CD4-positive, alpha-beta T cell (primary cell): ENCODE measurements around the gene CRIM1. TPM values are rescaled to one million over a fixed set of nuclear protein-coding genes. Genes with fewer than 3 reads are reported as not detected.

Source experiments
- ATAC-seq: fragments of 200-7000 bp; cut with Tn5 transposase; one replicate; pipeline ENCODE4 v1.10.0; 2022; ENCODE audit warnings: mild to moderate bottlenecking; ENCODE audit not compliant: poor library complexity
- CTCF ChIA-PET: fragments of 350-600 bp; sonication (Branson Sonifier 250); formaldehyde crosslinking; loops from one replicate; lab custom pipeline; 2021; ENCODE audit warnings: antibody characterized with exemption, inconsistent platforms; lab: Charles Lee
- POLR2A ChIA-PET: fragments of 350-600 bp; sonication (Branson Sonifier 250); formaldehyde crosslinking; loops from one replicate; lab custom pipeline; 2021; ENCODE audit warnings: antibody characterized with exemption, inconsistent platforms; lab: Charles Lee
- DNase-seq, 14 experiments: peaks; one replicate each; pipeline ENCODE4 v3.0.0-alpha.2; 2013 to 2020; ENCODE audit warnings: mixed read lengths in 2 of 14
- H3K27ac ChIP-seq, 2 donors: one replicate each; pipeline versions ENCODE4 v1.5.1 to v1.7.0; 2013; ENCODE audit warnings: low read length in 2 of 2, low read depth in 1 of 2, mild to moderate bottlenecking in 1 of 2
- H3K27me3 ChIP-seq, 2 experiments: 1 replicate in 1 of 2; 2 replicates in 1 of 2; pipeline versions ENCODE4 v1.6.1 to v1.7.0; 2013; ENCODE audit warnings: low read length in 2 of 2, control low read depth in 1 of 2, mild to moderate bottlenecking in 1 of 2, moderate library complexity in 1 of 2; ENCODE audit not compliant: insufficient read depth in 2 of 2, control insufficient read depth in 1 of 2
- H3K36me3 ChIP-seq: one replicate; pipeline ENCODE4 v1.6.1; 2013; ENCODE audit warnings: low read length, control low read depth; ENCODE audit not compliant: insufficient read depth
- H3K4me1 ChIP-seq: one replicate; pipeline ENCODE4 v1.6.1; 2013; ENCODE audit warnings: low read length, control low read depth; ENCODE audit not compliant: insufficient read depth
- H3K4me3 ChIP-seq: one replicate; pipeline ENCODE4 v1.5.1; 2013; ENCODE audit warnings: mild to moderate bottlenecking, low read length, moderate library complexity
- H3K9me3 ChIP-seq, 2 experiments: 1 replicate in 1 of 2; 2 replicates in 1 of 2; pipeline versions ENCODE4 v1.6.1 to v1.7.0; 2013; ENCODE audit warnings: low read length in 2 of 2, mild to moderate bottlenecking in 2 of 2, control low read depth in 1 of 2, moderate library complexity in 1 of 2; ENCODE audit not compliant: control insufficient read depth in 1 of 2, insufficient read depth in 1 of 2
- H3K27ac Mint-ChIP-seq: one replicate; pipeline ENCODE4 v1.8.0; 2020; ENCODE audit warnings: mixed read lengths
- H3K27me3 Mint-ChIP-seq: one replicate; pipeline ENCODE4 v1.8.0; 2021; ENCODE audit warnings: mixed read lengths
- H3K36me3 Mint-ChIP-seq: one replicate; pipeline ENCODE4 v1.8.0; 2021; ENCODE audit warnings: low read depth, mixed read lengths
- H3K4me1 Mint-ChIP-seq: one replicate; pipeline ENCODE4 v1.8.0; 2021; ENCODE audit warnings: low read depth, mixed read lengths
- H3K4me3 Mint-ChIP-seq: one replicate; pipeline ENCODE4 v1.8.0; 2020; ENCODE audit warnings: mild to moderate bottlenecking, mixed read lengths
- H3K9me3 Mint-ChIP-seq: one replicate; pipeline ENCODE4 v1.8.0; 2020; ENCODE audit warnings: mixed read lengths
- intact Hi-C, 2 experiments: fragments of 100-400 bp; cut with DNase I in 1 of 2; cut with micrococcal nuclease in 1 of 2; formaldehyde crosslinking; loops; one replicate each; pipeline versions ENCODE4 v1.15.1 to v1.9.0; 2023 to 2025; cut with DNase I, micrococcal nuclease
- total RNA-seq, 174 experiments: library from RNA in 2 of 174; stranded (reverse) in 2 of 174; gene quantifications; one replicate each; pipeline ENCODE4 v1.2.3 and lab custom pipeline; 2021 to 2026
- TF ChIP-seq, protein P1 (sequence below): fragments of 200-600 bp; IDR thresholded peaks from one replicate; pipeline ENCODE4 v1.8.0; 2022; ENCODE audit warnings: antibody characterized with exemption, mild to moderate bottlenecking

CRIM1 gene
- total RNA-seq, 2 experiments from 2014 or later, result 1.1 to 1.7 TPM

DNA sequence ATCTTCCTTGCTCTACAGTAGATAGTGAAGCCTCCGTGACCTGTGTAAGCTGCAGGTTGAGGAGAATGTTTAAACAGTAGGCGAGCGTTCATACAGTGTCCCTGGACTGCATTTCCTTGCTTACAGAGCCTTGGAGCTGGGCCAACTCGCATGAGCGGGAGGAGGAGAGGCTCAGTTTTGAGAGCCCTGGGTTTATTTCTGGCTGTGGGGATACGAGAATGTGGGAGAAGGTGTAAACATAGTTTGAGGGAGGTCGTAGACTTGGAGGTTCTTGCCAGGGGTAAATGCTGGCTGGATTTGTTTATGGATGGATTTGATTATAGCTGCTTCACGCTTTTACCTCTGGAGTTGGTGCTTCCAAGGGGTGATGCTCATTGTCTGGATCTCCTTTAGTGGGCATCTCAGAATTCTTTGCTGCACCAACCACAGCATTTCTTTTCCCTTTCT is 20.8 kb downstream of the CRIM1 start:
- Histone ChIP-seq H3K9me3 (no peaks in the 10 kb centered on the region), H3K36me3 (no peaks in the 10 kb centered on the region), H3K27ac (no peak overlapping the region), H3K27me3 (no peaks in the 10 kb centered on the region), H3K4me1 (peaks cover 4% of the 10 kb centered on the region), H3K4me3 (no peak overlapping the region)
- no peak overlapping the region for H3K27ac Mint-ChIP-seq
- POLR2A ChIA-PET, result no interaction called here
- CTCF ChIA-PET, result no interaction called here
- intact Hi-C loops, result no loop called here
- H3K4me1 Mint-ChIP-seq, result no peaks in the 10 kb centered on the region
- H3K9me3 Mint-ChIP-seq, result no peaks in the 10 kb centered on the region
- TF ChIP-seq, protein P1, sequence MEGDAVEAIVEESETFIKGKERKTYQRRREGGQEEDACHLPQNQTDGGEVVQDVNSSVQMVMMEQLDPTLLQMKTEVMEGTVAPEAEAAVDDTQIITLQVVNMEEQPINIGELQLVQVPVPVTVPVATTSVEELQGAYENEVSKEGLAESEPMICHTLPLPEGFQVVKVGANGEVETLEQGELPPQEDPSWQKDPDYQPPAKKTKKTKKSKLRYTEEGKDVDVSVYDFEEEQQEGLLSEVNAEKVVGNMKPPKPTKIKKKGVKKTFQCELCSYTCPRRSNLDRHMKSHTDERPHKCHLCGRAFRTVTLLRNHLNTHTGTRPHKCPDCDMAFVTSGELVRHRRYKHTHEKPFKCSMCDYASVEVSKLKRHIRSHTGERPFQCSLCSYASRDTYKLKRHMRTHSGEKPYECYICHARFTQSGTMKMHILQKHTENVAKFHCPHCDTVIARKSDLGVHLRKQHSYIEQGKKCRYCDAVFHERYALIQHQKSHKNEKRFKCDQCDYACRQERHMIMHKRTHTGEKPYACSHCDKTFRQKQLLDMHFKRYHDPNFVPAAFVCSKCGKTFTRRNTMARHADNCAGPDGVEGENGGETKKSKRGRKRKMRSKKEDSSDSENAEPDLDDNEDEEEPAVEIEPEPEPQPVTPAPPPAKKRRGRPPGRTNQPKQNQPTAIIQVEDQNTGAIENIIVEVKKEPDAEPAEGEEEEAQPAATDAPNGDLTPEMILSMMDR, result no peak
- H3K36me3 Mint-ChIP-seq, result no peaks in the 10 kb centered on the region
- ATAC-seq, result no peak
- DNase-seq, result no peak
- no peak overlapping the region for H3K4me3 Mint-ChIP-seq
- no peaks in the 10 kb centered on the region for H3K27me3 Mint-ChIP-seq

DNA sequence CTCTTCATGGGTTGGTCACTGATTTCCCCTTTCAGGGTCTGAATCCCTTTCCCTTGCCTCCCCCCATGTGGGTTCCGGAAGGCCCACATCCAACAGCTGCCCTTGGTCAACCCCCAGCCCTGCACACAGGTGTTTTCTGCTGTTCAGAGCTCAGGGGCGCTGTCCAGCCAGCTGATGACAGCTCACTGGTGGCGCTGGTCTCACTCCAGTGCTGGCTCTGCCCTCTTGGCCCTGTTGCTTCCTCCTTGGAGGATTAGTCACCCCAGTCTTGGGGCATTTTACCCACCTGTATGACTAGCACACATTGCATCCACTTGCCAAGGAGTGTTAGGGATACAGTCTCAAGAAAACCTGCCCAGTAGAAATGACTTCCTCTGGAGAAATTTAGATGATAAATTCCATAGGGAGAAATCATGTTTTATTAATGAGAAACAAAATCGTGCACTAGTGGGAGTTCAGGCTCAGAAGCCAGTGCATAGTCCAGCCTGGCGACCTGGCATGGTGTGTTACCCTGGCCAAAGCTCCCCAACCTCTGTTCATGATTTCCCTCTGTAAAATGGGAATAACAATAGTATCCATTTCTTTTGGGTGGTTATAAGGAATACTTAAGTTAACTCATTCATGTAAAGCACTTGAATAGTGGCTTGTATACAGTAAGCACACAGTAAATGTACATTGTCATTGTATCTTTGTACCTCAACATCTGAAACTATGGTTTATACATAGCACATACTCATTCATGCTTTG is 21.6 kb downstream of the CRIM1 start:
- no peak overlapping the region for H3K4me3 Mint-ChIP-seq
- Histone ChIP-seq H3K27me3 (no peaks in the 10 kb centered on the region), H3K36me3 (no peaks in the 10 kb centered on the region), H3K27ac (no peak overlapping the region), H3K4me1 (peaks cover 4% of the 10 kb centered on the region), H3K4me3 (no peak overlapping the region), H3K9me3 (no peaks in the 10 kb centered on the region)
- ChIA-PET POLR2A (no interaction called here), CTCF (no interaction called here)
- H3K4me1 Mint-ChIP-seq, result no peaks in the 10 kb centered on the region
- DNase-seq (no peak), ATAC-seq (no peak)
- intact Hi-C loops, result no loop called here
- no peaks in the 10 kb centered on the region for H3K36me3 Mint-ChIP-seq
- H3K27ac Mint-ChIP-seq, result no peak overlapping the region
- H3K27me3 Mint-ChIP-seq, result no peaks in the 10 kb centered on the region
- H3K9me3 Mint-ChIP-seq, result no peaks in the 10 kb centered on the region
- TF ChIP-seq, protein P1, result no peak

- CTCF ChIA-PET, result no interaction called here
- Histone ChIP-seq H3K36me3 (no peaks in the 10 kb centered on the region), H3K27me3 (no peaks in the 10 kb centered on the region), H3K4me1 (no peaks in the 10 kb centered on the region), H3K27ac (no peak overlapping the region), H3K9me3 (no peaks in the 10 kb centered on the region), H3K4me3 (no peak overlapping the region)
- H3K36me3 Mint-ChIP-seq, result no peaks in the 10 kb centered on the region
- ATAC-seq (no peak), DNase-seq (no peak)
- no peaks in the 10 kb centered on the region for H3K9me3 Mint-ChIP-seq
- TF ChIP-seq, protein P1, result no peak
- intact Hi-C loops, result no loop called here
- no peaks in the 10 kb centered on the region for H3K27me3 Mint-ChIP-seq
- H3K4me1 Mint-ChIP-seq, result no peaks in the 10 kb centered on the region
- POLR2A ChIA-PET, result no interaction called here
- H3K4me3 Mint-ChIP-seq, result no peak overlapping the region
- no peak overlapping the region for H3K27ac Mint-ChIP-seq
Measured at GRCh38 chr2:36379710-36380448, 24.3 kb downstream of the CRIM1 start.
